Measurements from ENCODE around the gene BDKRB2.

The BDKRB2 gene

DNA sequence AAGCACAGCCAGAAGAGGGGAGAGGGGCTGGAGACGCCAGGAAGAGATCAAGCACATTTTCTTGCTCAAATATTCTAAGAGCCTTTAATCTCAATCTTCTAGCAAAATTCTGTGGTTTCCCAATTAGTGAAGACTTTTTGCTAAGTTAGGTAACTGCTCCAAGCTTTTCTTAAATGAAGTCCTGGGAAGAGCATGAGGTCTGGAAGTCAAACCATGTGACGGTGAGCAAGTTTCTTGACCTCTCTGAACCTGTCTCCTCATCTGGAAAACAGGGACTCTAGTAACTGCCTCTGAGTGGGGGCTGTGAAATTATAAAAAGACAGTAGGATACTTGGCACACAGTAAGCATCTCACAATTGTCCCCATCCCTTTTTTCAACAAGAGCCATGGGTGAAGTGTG, 75.5 kb downstream of the BDKRB2 start:
- Histone ChIP-seq H3K27ac (no peak overlapping the region), H3K9me3 (ENCODE audit: severe bottlenecking) (peaks cover 4% of the 10 kb centered on the region), H3K4me3 (ENCODE audit: low read depth, low read length) (no peak overlapping the region), H3K27me3 (ENCODE audit: insufficient read depth, low read depth, severe bottlenecking) (no peaks in the 10 kb centered on the region), H3K36me3 (no peaks in the 10 kb centered on the region)
- TF ChIP-seq CTCF (IDR thresholded peaks at IDR 0.05; ENCODE audit: low read depth, low read length), result no peak
- DNase-seq, result no peak

- no peak for DNase-seq
- no peak overlapping the region for H3K4me3 ChIP-seq (ENCODE audit: low read depth, low read length)
- no peak overlapping the region for H3K27ac ChIP-seq
- no peaks in the 10 kb centered on the region; the same call in 1 of the 2 replicates for H3K36me3 ChIP-seq
- H3K27me3 ChIP-seq (ENCODE audit: insufficient read depth, low read depth, severe bottlenecking), result no peaks in the 10 kb centered on the region
- 0 out of 2 replicates have a peak, but pooled peaks have one; percentile 18 for TF ChIP-seq CTCF (IDR thresholded peaks at IDR 0.05; ENCODE audit: low read depth, low read length)
- H3K9me3 ChIP-seq (ENCODE audit: severe bottlenecking), result peaks cover 4% of the 10 kb centered on the region
These were observed 76.8 kb downstream of the BDKRB2 start for GRCh38 chr14:96281486-96281885.

GRCh38 chr14:96284008-96284407, 79.4 kb downstream of the BDKRB2 start:
- DNase-seq, result no peak
- Histone ChIP-seq H3K27me3 (ENCODE audit: insufficient read depth, low read depth, severe bottlenecking) (no peaks in the 10 kb centered on the region), H3K4me3 (ENCODE audit: low read depth, low read length) (no peak overlapping the region), H3K36me3 (no peaks in the 10 kb centered on the region; the same call in none of the 2 replicates), H3K9me3 (ENCODE audit: severe bottlenecking) (no peaks in the 10 kb centered on the region), H3K27ac (no peak overlapping the region)
- no peak for TF ChIP-seq CTCF (IDR thresholded peaks at IDR 0.05; ENCODE audit: low read depth, low read length)

DNA sequence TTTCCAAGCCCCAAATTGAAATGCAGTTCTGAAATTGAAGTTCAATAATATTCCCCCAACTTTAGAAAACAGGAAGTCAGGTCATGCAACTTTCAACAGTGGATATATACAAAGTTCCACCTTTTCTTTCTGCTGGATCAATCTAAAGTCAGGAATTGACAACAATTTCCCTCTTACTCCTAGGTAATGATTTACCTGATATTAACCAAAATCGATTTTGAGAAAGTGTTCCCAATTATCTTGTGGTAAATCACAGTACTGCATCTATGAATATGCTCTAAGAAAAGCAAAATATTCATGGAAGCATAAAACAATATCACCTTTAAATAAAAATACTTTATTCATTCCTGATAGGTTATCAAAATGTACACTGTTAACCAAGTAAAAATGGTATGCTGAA, 79.8 kb downstream of the BDKRB2 start:
- no peaks in the 10 kb centered on the region for H3K9me3 ChIP-seq (ENCODE audit: severe bottlenecking)

DNA sequence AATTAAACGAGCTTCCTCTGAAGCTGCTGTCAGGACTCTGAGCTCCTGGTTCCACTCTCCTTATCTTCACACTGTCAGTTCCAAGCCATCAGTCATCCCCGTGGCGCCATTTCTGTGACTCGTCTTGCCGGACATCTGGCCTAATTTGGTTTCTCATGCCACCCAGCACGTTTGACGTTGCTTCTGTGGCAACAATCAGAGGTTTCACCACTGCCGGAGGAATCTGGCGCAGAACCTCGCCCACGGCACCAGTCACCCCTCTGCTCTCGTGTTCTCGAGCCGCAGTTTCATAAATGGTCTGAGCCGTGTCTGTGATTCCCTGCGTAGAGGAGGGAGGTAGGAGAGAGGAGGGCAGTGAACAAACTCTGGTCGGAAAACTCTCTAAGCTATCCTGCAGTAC, 81.0 kb downstream of the BDKRB2 start:
- Histone ChIP-seq H3K9me3 (ENCODE audit: severe bottlenecking) (no peaks in the 10 kb centered on the region), H3K27ac (no peak overlapping the region), H3K4me3 (ENCODE audit: low read depth, low read length) (no peak overlapping the region), H3K36me3 (peaks cover 13% of the 10 kb centered on the region), H3K27me3 (ENCODE audit: insufficient read depth, low read depth, severe bottlenecking) (no peaks in the 10 kb centered on the region)
- DNase-seq, result no peak
- no peak for TF ChIP-seq CTCF (IDR thresholded peaks at IDR 0.05; ENCODE audit: low read depth, low read length)

More for the DNA sequence above, 79.8 kb downstream of the BDKRB2 start:
- peaks cover 3% of the 10 kb centered on the region for H3K36me3 ChIP-seq
- H3K27me3 ChIP-seq (ENCODE audit: insufficient read depth, low read depth, severe bottlenecking), result no peaks in the 10 kb centered on the region
- TF ChIP-seq CTCF (IDR thresholded peaks at IDR 0.05; ENCODE audit: low read depth, low read length), result no peak
- H3K4me3 ChIP-seq (ENCODE audit: low read depth, low read length), result no peak overlapping the region
- no peak overlapping the region for H3K27ac ChIP-seq
- DNase-seq, result no peak

GRCh38 chr14:96286251-96286650, 81.6 kb downstream of the BDKRB2 start:
- H3K36me3 ChIP-seq, result peaks cover 13% of the 10 kb centered on the region
- H3K4me3 ChIP-seq (ENCODE audit: low read depth, low read length), result no peak overlapping the region
- H3K9me3 ChIP-seq (ENCODE audit: severe bottlenecking), result no peaks in the 10 kb centered on the region
- no peaks in the 10 kb centered on the region for H3K27me3 ChIP-seq (ENCODE audit: insufficient read depth, low read depth, severe bottlenecking)
- TF ChIP-seq CTCF (IDR thresholded peaks at IDR 0.05; ENCODE audit: low read depth, low read length), result no peak
- DNase-seq, result no peak
- H3K27ac ChIP-seq, result no peak overlapping the region

Data from WERI-Rb-1 (cell line).